HCT116 (cell line): ENCODE data around the gene IMPACT. TPM values are rescaled to one million over a fixed set of nuclear protein-coding genes. Genes with fewer than 3 reads are reported as not detected.

Experiments
- ATAC-seq: fragments of 200-7000 bp; cut with Tn5 transposase; 2 replicates; pipeline ENCODE4 v1.9.1; 2020; ENCODE audit warnings: mild to moderate bottlenecking, moderate library complexity
- BruUV-seq: library from RNA; stranded (reverse); fragments of 400-500 nt; replicated peaks from 2 replicates; lab custom pipeline; 2021; lab: Mats Ljungman, UMichigan
- CTCF ChIA-PET: fragments of 300-600 bp; sonication (Branson Sonifier 250); formaldehyde crosslinking; loops from one replicate; lab custom pipeline; 2021; ENCODE audit warnings: antibody characterized with exemption; lab: Charles Lee
- POLR2A ChIA-PET: fragments of 300-600, 350-600 bp; sonication (Branson Sonifier 250); formaldehyde crosslinking; loops from one replicate; lab custom pipeline; 2021; ENCODE audit warnings: antibody characterized with exemption; lab: Charles Lee
- RAD21 ChIA-PET, 2 experiments: fragments of 300-600 bp; sonication (Branson Sonifier 250); formaldehyde crosslinking; loops; one replicate each; lab custom pipeline; 2023; ENCODE audit warnings: low total read pairs in 2 of 2; ENCODE audit not compliant: uncharacterized antibody in 2 of 2, unreplicated experiment in 2 of 2, low non-redundant PET in 1 of 2; lab: Charles Lee
- DNase-seq: peaks from one replicate; pipeline ENCODE4 v3.0.0-alpha.2; 2010; ENCODE audit warnings: low read depth, low spot score
- H2AFZ ChIP-seq: fragments of 200-600 bp; shearing (Covaris generic), sonication (generic); 2 replicates; pipeline ENCODE4 v1.6.1; 2017; ENCODE audit warnings: low read depth, mixed run types, mixed read lengths, antibody characterized with exemption, low read length; ENCODE audit not compliant: poor library complexity, severe bottlenecking
- H3K27ac ChIP-seq: 2 replicates; pipeline ENCODE4 v1.5.1; 2012; ENCODE audit warnings: low read depth, low read length
- H3K27me3 ChIP-seq: fragments of 200-600 bp; sonication (generic); 2 replicates; pipeline ENCODE4 v1.6.1; 2016; ENCODE audit warnings: mixed run types, low read length, mixed read lengths; ENCODE audit not compliant: insufficient read depth
- H3K36me3 ChIP-seq, 2 experiments: fragments of 200-500 bp in 1 of 2; fragments of 200-600 bp in 1 of 2; sonication (Bioruptor generic) in 1 of 2; sonication (generic) in 1 of 2; 2 replicates each; pipeline versions ENCODE4 v1.5.1 to v1.6.1; 2014 to 2016; ENCODE audit warnings: low read length in 2 of 2, inconsistent platforms in 1 of 2, mixed read lengths in 1 of 2, mixed run types in 1 of 2; ENCODE audit not compliant: insufficient read depth in 2 of 2, control insufficient read depth in 1 of 2
- H3K4me1 ChIP-seq, 2 experiments: fragments of 200-600 bp in 1 of 2; sonication (generic) in 1 of 2; 2 replicates each; pipeline versions ENCODE4 v1.5.1 to v1.6.1; 2012 to 2017; ENCODE audit warnings: low read length in 2 of 2, inconsistent platforms in 1 of 2, mild to moderate bottlenecking in 1 of 2, mixed read lengths in 1 of 2, mixed run types in 1 of 2, moderate library complexity in 1 of 2; ENCODE audit not compliant: insufficient read depth in 2 of 2, control insufficient read depth in 1 of 2
- H3K4me2 ChIP-seq: fragments of 200-600 bp; sonication (generic); 2 replicates; pipeline ENCODE4 v1.6.1; 2017; ENCODE audit warnings: mixed run types, low read length, mixed read lengths
- H3K4me3 ChIP-seq, 2 experiments: fragments of 200-600 bp in 1 of 2; sonication (generic) in 1 of 2; replicated peaks in 1 of 2; 2 replicates each; pipeline ENCODE4 v1.5.1; 2011 to 2016; ENCODE audit warnings: low read length in 2 of 2, control low read depth in 1 of 2, low read depth in 1 of 2, mild to moderate bottlenecking in 1 of 2, mixed read lengths in 1 of 2, mixed run types in 1 of 2
- H3K79me2 ChIP-seq: fragments of 200-600 bp; sonication (generic); 2 replicates; pipeline ENCODE4 v1.6.1; 2017; ENCODE audit warnings: mild to moderate bottlenecking, mixed run types, low read length, moderate library complexity, mixed read lengths; ENCODE audit not compliant: insufficient read depth
- H3K9ac ChIP-seq: fragments of 200-600 bp; sonication (generic); 2 replicates; pipeline ENCODE4 v1.6.1; 2016; ENCODE audit warnings: low read length, mixed read lengths
- H3K9me2 ChIP-seq: fragments of 200-600 bp; sonication (generic), shearing (Covaris generic); 2 replicates; pipeline ENCODE4 v1.6.1; 2017; ENCODE audit warnings: mixed run types, mild to moderate bottlenecking, moderate library complexity; ENCODE audit not compliant: insufficient read depth
- H3K9me3 ChIP-seq, 2 experiments: fragments of 200-500 bp in 1 of 2; fragments of 200-600 bp in 1 of 2; sonication (Bioruptor generic) in 1 of 2; sonication (generic) in 1 of 2; 2 replicates each; pipeline ENCODE4 v1.6.1; 2014 to 2017; ENCODE audit warnings: low read length in 2 of 2, mixed read lengths in 2 of 2, inconsistent platforms in 1 of 2, low read depth in 1 of 2, mild to moderate bottlenecking in 1 of 2, mixed run types in 1 of 2, moderate library complexity in 1 of 2; ENCODE audit not compliant: control insufficient read depth in 1 of 2, insufficient read depth in 1 of 2
- H4K20me1 ChIP-seq: fragments of 200-600 bp; sonication (generic), shearing (Covaris generic); 2 replicates; pipeline ENCODE4 v1.6.1; 2017; ENCODE audit warnings: mixed run types, mild to moderate bottlenecking, moderate library complexity; ENCODE audit not compliant: insufficient read depth
- POLR2A ChIP-seq: IDR thresholded peaks from 2 replicates; pipeline ENCODE4 v1.7.0; 2011; ENCODE audit warnings: borderline replicate concordance; ENCODE audit not compliant: insufficient read depth, insufficient read length; ENCODE audit errors: extremely low read depth
- POLR2AphosphoS5 ChIP-seq: IDR thresholded peaks from 2 replicates; pipeline ENCODE4 v1.6.1; 2011; ENCODE audit warnings: mild to moderate bottlenecking, low read depth, low read length, moderate library complexity
- RAD21 ChIP-seq: IDR thresholded peaks from 2 replicates; pipeline ENCODE4 v1.6.1; 2012; ENCODE audit warnings: low read depth, mild to moderate bottlenecking
- SIN3A ChIP-seq: IDR thresholded peaks from 2 replicates; pipeline ENCODE4 v1.6.1; 2012; ENCODE audit warnings: low read depth
- intact Hi-C: fragments of 100-400 bp; cut with micrococcal nuclease; formaldehyde crosslinking; loops from 2 replicates; pipeline ENCODE4 v1.10.0; 2022
- total RNA-seq: library from RNA; stranded (reverse); gene quantifications from one replicate; pipeline ENCODE4 v1.2.1, GENCODE V29; 2021; ENCODE audit not compliant: unreplicated experiment
- TF ChIP-seq, protein P1 (sequence below), 3 experiments: fragments of 200-600 bp in 1 of 3; sonication (generic) in 1 of 3; IDR thresholded peaks in 2 of 3; conservative IDR thresholded peaks in 1 of 3; 2 replicates each; pipeline ENCODE4 v1.5.1; 2012 to 2017; ENCODE audit warnings: low read depth in 2 of 3, low read length in 2 of 3, antibody characterized with exemption in 1 of 3, borderline replicate concordance in 1 of 3, control low read depth in 1 of 3, mild to moderate bottlenecking in 1 of 3, mixed read lengths in 1 of 3, mixed run types in 1 of 3, moderate library complexity in 1 of 3; ENCODE audit not compliant: insufficient read depth in 1 of 3

Gene IMPACT
- total RNA-seq, 1 experiment from 2014 or later, result 46.4 TPM

DNA sequence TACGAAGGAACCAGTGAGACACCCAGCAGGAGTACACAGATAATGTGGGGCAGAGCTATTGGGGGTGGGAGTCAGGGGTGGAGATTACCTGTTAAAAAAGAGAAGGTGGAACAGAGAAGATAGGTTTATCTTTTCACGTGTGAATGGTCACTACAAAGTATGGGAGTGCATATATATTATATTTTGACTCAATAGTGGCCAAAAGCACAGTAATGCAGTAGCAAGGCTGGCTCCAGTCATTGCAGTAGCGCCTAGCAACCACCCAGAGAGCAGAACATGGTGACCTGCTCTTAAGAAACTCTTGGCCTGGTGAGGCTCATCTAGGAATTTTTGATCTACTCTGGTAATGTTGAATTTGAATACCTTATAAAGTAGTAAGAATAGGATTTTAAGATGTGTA, 1.0 kb downstream of the IMPACT start:
- CTCF ChIA-PET, result interaction anchor here (1.4 to 1.5 kb wide), 2 partner anchors 60 to 68 kb away, joined by 4 to 5 read pairs; no protein-coding TSS in a partner anchor
- Histone ChIP-seq H3K27me3 (no peaks in the 10 kb centered on the region), H3K79me2 (peaks cover 31% of the 10 kb centered on the region), H3K4me1 (peaks cover 5 to 21% of the 10 kb centered on the region in 2 experiments; a peak in 3 of 4 replicates), H3K9me3 (no peaks in the 10 kb centered on the region), H3K4me3 (peak overlapping the region; percentile 60 to 76), H2AFZ (no peak overlapping the region), H3K4me2 (peak overlapping the region; percentile 70)
- intact Hi-C loops, result loop anchor here (5.0 to 10.0 kb wide), 2 partner anchors 60 to 73 kb away; no protein-coding TSS in a partner anchor
- RAD21 ChIA-PET, result no interaction called here
- no peak for DNase-seq
- no TSS peak for BruUV-seq
- ATAC-seq, result peak; percentile 35
- TF ChIP-seq SIN3A (0 out of 2 replicates have a peak, but pooled peaks have one; percentile 13), POLR2AphosphoS5 (no peak)
- TF ChIP-seq, all 23 proteins: peak for 1
- H3K27ac ChIP-seq, result peak overlapping the region; percentile 96; the same call in 1 of the 2 replicates
- H3K9me2 ChIP-seq, result no peaks in the 10 kb centered on the region
- H4K20me1 ChIP-seq, result no peaks in the 10 kb centered on the region
- H3K36me3 ChIP-seq, result peaks cover 2 to 9% of the 10 kb centered on the region in 2 experiments; a peak in 1 of 4 replicates
- peak overlapping the region; percentile 97 for H3K9ac ChIP-seq
- POLR2A ChIA-PET, result interaction anchor here (1.1 to 1.6 kb wide), 2 partner anchors 9 to 10 kb away, joined by 3 to 5 read pairs; no protein-coding TSS in a partner anchor

DNA sequence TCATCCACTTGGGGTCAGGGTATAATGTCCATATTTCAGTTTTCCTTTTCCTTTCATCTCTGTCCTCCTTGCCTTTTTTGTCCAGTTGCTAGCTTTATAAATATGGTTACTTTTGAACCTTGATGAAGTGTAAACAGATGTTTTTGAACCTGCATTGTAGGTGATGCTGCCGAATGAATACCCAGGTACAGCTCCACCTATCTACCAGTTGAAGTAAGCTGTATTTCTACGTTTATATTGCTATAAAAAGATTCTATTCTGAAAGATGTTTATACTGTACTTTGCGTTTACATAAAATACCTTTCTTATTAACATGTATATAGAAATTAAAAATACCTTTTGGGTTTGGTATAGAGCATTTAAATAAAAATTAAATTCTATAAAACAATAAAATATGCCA, 2.2 kb downstream of the IMPACT start:
- no peaks in the 10 kb centered on the region for H3K9me3 ChIP-seq
- CTCF ChIA-PET, result interaction anchor here (0.7 to 1.4 kb wide), 9 partner anchors 12 to 69 kb away, joined by 3 to 7 read pairs (median 4); no protein-coding TSS in a partner anchor
- H3K27ac ChIP-seq, result no peak overlapping the region; the same call in 1 of the 2 replicates
- no peak overlapping the region for H3K4me3 ChIP-seq
- H3K4me1 ChIP-seq, result peaks cover 5 to 21% of the 10 kb centered on the region in 2 experiments; a peak in 3 of 4 replicates
- intact Hi-C loops, result loop anchor here (5.0 to 10.0 kb wide), 2 partner anchors 59 to 74 kb away; no protein-coding TSS in a partner anchor
- ATAC-seq, result no peak
- H3K79me2 ChIP-seq, result peaks cover 31% of the 10 kb centered on the region
- no peak overlapping the region for H2AFZ ChIP-seq
- no TSS peak for BruUV-seq
- H3K9ac ChIP-seq, result no peak overlapping the region
- no peaks in the 10 kb centered on the region for H4K20me1 ChIP-seq
- no peaks in the 10 kb centered on the region for H3K27me3 ChIP-seq
- no peaks in the 10 kb centered on the region for H3K9me2 ChIP-seq
- H3K36me3 ChIP-seq, result peaks cover 5 to 11% of the 10 kb centered on the region in 2 experiments; a peak in 1 of 4 replicates
- RAD21 ChIA-PET, result no interaction called here
- no peak for DNase-seq
- POLR2A ChIA-PET, result interaction anchor here (0.6 to 1.0 kb wide), 3 partner anchors 9 to 32 kb away, joined by 3 to 4 read pairs (median 3); partner anchors contain the start of gene OSBPL1A
- TF ChIP-seq, protein P1, sequence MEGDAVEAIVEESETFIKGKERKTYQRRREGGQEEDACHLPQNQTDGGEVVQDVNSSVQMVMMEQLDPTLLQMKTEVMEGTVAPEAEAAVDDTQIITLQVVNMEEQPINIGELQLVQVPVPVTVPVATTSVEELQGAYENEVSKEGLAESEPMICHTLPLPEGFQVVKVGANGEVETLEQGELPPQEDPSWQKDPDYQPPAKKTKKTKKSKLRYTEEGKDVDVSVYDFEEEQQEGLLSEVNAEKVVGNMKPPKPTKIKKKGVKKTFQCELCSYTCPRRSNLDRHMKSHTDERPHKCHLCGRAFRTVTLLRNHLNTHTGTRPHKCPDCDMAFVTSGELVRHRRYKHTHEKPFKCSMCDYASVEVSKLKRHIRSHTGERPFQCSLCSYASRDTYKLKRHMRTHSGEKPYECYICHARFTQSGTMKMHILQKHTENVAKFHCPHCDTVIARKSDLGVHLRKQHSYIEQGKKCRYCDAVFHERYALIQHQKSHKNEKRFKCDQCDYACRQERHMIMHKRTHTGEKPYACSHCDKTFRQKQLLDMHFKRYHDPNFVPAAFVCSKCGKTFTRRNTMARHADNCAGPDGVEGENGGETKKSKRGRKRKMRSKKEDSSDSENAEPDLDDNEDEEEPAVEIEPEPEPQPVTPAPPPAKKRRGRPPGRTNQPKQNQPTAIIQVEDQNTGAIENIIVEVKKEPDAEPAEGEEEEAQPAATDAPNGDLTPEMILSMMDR (IDR thresholded peaks at IDR 0.05 in 2 of 3, conservative IDR thresholded peaks at IDR 0.05 in 1 of 3; ENCODE audit: borderline replicate concordance in 1 of 3, insufficient read depth in 1 of 3, low read depth in 2 of 3, low read length in 2 of 3), result peak; percentile 28 to 64 (median 57); a peak in 4 of 6 replicates
- TF ChIP-seq RAD21 (peak; percentile 12; the same call in 1 of the 2 replicates), POLR2A (no peak)
- H3K4me2 ChIP-seq, result peak overlapping the region; percentile 70; the same call in 1 of the 2 replicates
